A673 (cell line): Measurements from ENCODE around the gene GOLPH3. TPM values are rescaled to one million over a fixed set of nuclear protein-coding genes. Genes with fewer than 3 reads are reported as not detected.

Experiments used
- BruUV-seq: library from RNA; stranded (reverse); fragments of 400-500 nt; replicated peaks from 2 replicates; lab custom pipeline; 2021; lab: Mats Ljungman, UMichigan
- CTCF ChIA-PET: fragments of 300-600 bp; sonication (Branson Sonifier 250); formaldehyde crosslinking; loops from one replicate; lab custom pipeline; 2022; ENCODE audit warnings: antibody characterized with exemption; lab: Charles Lee
- POLR2A ChIA-PET: fragments of 300-600 bp; sonication (Branson Sonifier 250); formaldehyde crosslinking; loops from one replicate; lab custom pipeline; 2022; ENCODE audit warnings: antibody characterized with exemption; ENCODE audit not compliant: low non-redundant PET; lab: Charles Lee
- DNase-seq: peaks from one replicate; pipeline ENCODE4 v3.0.0-alpha.2; 2015; ENCODE audit warnings: low spot score
- H3K27ac ChIP-seq: fragments of 200-600 bp; sonication (generic); 2 replicates; pipeline ENCODE4 v1.5.1; 2016; ENCODE audit warnings: mixed run types, low read depth, mild to moderate bottlenecking, mixed read lengths, antibody characterized with exemption, low read length; ENCODE audit not compliant: poor library complexity, severe bottlenecking
- H3K27me3 ChIP-seq: fragments of 200-600 bp; sonication (generic); replicated peaks from 2 replicates; pipeline ENCODE4 v1.6.1; 2017; ENCODE audit warnings: mixed run types, low read depth, mild to moderate bottlenecking, mixed read lengths, antibody characterized with exemption, low read length; ENCODE audit not compliant: insufficient read depth, poor library complexity
- H3K36me3 ChIP-seq: fragments of 200-600 bp; sonication (generic); 2 replicates; pipeline ENCODE4 v1.6.1; 2016; ENCODE audit warnings: mixed run types, mild to moderate bottlenecking, mixed read lengths, antibody characterized with exemption, low read length; ENCODE audit not compliant: insufficient read depth, poor library complexity, severe bottlenecking
- H3K4me1 ChIP-seq: fragments of 200-600 bp; sonication (generic); 2 replicates; pipeline ENCODE4 v1.6.1; 2017; ENCODE audit warnings: mixed run types, mild to moderate bottlenecking, mixed read lengths, antibody characterized with exemption, low read length; ENCODE audit not compliant: insufficient read depth, poor library complexity, severe bottlenecking
- H3K4me3 ChIP-seq: fragments of 200-600 bp; sonication (generic); 2 replicates; pipeline ENCODE4 v1.5.1; 2016; ENCODE audit warnings: low read depth, mixed run types, mild to moderate bottlenecking, mixed read lengths, low read length; ENCODE audit not compliant: poor library complexity, severe bottlenecking
- H3K9me3 ChIP-seq: fragments of 200-600 bp; sonication (generic); 2 replicates; pipeline ENCODE4 v1.6.1; 2016; ENCODE audit warnings: mixed run types, low read depth, mild to moderate bottlenecking, mixed read lengths, antibody characterized with exemption, low read length; ENCODE audit not compliant: poor library complexity, severe bottlenecking
- CTCF ChIP-seq: fragments of 300-800, 200-600 bp; sonication (generic); conservative IDR thresholded peaks from 2 replicates; pipeline ENCODE4 v1.5.1; 2017; ENCODE audit warnings: low read depth, mild to moderate bottlenecking, antibody characterized with exemption, low read length, moderate library complexity, mixed read lengths
- EZH2 ChIP-seq: fragments of 200-600 bp; sonication (generic); IDR thresholded peaks from 2 replicates; pipeline ENCODE4 v1.6.1; 2017; ENCODE audit warnings: borderline replicate concordance, low read depth, mild to moderate bottlenecking, mixed read lengths, antibody characterized with exemption, low read length; ENCODE audit not compliant: poor library complexity, severe bottlenecking
- intact Hi-C: fragments of 100-400 bp; cut with micrococcal nuclease; formaldehyde crosslinking; loops from one replicate; pipeline ENCODE4 v1.10.0; 2022; ENCODE audit not compliant: unreplicated experiment
- total RNA-seq: library from RNA; stranded (reverse); gene quantifications from 2 replicates; pipeline ENCODE4 v1.2.3, GENCODE V29; 2021

The GOLPH3 gene
- total RNA-seq, 1 experiment from 2014 or later: 64.6 TPM

- ChIA-PET CTCF (no interaction called here), POLR2A (interaction anchor here (0.5 kb wide), 1 partner anchor 13 kb away, joined by 3 read pairs; no protein-coding TSS in a partner anchor)
- H3K36me3 ChIP-seq: no peaks in the 10 kb centered on the region
- intact Hi-C loops: no loop called here
- BruUV-seq: no TSS peak
- H3K27me3 ChIP-seq: no peaks in the 10 kb centered on the region
- no peak overlapping the region for H3K4me3 ChIP-seq
- no peak overlapping the region for H3K27ac ChIP-seq
- DNase-seq: no peak
- peaks cover 34% of the 10 kb centered on the region for H3K4me1 ChIP-seq
- H3K9me3 ChIP-seq: no peaks in the 10 kb centered on the region
- TF ChIP-seq CTCF (no peak), EZH2 (no peak)
Observed at GRCh38 chr5:32151198-32151597, 22.9 kb downstream of the GOLPH3 start.

- Histone ChIP-seq H3K9me3 (no peaks in the 10 kb centered on the region), H3K4me3 (no peak overlapping the region), H3K36me3 (no peaks in the 10 kb centered on the region), H3K27me3 (no peaks in the 10 kb centered on the region), H3K4me1 (peaks cover 34% of the 10 kb centered on the region), H3K27ac (no peak overlapping the region)
- intact Hi-C loops: no loop called here
- CTCF ChIA-PET: interaction anchor here (0.6 to 0.7 kb wide), 2 partner anchors 19 to 1285 kb away, joined by 3 read pairs; no protein-coding TSS in a partner anchor
- TF ChIP-seq CTCF: no peak
- no peak for TF ChIP-seq EZH2
- BruUV-seq: no TSS peak
- POLR2A ChIA-PET: interaction anchor here (0.6 to 0.7 kb wide), 2 partner anchors 19 to 335 kb away, joined by 3 to 8 read pairs; no protein-coding TSS in a partner anchor
- no peak for DNase-seq
Observed at GRCh38 chr5:32150366-32150765, 23.8 kb downstream of the GOLPH3 start.

- peaks cover 41% of the 10 kb centered on the region for H3K4me1 ChIP-seq
- no peaks in the 10 kb centered on the region for H3K9me3 ChIP-seq
- no peaks in the 10 kb centered on the region for H3K36me3 ChIP-seq
- H3K4me3 ChIP-seq: no peak overlapping the region
- TF ChIP-seq EZH2: no peak
- no peak for TF ChIP-seq CTCF
- no peaks in the 10 kb centered on the region for H3K27me3 ChIP-seq
- ChIA-PET POLR2A (no interaction called here), CTCF (no interaction called here)
- intact Hi-C loops: no loop called here
- no peak overlapping the region for H3K27ac ChIP-seq
- no TSS peak for BruUV-seq
- DNase-seq: no peak
Observed at GRCh38 chr5:32147959-32148358, 26.2 kb downstream of the GOLPH3 start.
